DMS 273 (cell line): Measurements from ENCODE around the gene ALKAL2.

Experiments
- DNase-seq: peaks from one replicate; lab custom pipeline; 2025; ENCODE audit not compliant: unreplicated experiment; lab: John Stamatoyannopoulos, UW

ALKAL2 gene

DNA sequence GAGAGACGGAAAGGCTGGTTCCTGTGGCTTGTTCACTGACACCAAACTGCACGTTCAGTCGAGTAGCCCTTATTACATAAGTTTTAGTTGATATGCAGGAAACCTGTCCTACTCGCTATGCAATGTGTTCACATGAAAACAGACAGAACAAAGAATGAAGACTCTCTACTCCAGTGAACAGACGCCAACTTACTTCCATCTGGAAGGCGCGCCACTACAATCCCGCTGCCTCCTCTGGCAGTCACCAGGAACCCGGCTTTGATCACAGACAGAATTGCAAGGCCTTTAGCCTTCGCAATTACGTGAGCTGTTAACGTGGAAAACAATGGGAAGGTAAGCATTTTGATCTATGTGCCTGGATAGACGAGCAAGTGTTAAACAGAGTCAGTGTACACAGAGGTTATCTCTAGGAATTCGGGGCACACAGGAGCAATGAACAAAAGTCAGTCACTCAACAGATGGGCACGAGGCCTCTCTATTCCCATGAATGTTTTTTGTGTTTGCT, 38.3 kb downstream of the ALKAL2 start:
- no peak for DNase-seq

DNA sequence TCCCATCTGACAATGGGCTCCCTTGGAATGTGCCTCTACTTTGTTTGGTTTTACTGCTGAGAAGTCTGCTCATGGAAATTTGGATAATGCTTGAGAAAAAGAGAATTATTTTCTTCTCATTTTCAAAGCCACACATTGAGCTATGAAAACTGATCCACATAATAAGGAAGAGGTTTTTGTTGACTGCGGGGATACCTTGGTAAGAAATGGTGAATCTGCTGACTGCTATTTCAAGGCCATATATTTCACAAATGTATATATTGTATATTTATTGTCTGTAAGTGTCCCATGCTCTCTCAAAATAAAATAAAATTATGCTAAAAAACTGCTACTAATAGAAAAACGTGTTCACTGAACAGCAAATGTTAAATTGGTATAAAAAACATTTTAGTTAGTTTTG, 39.2 kb downstream of the ALKAL2 start:
- DNase-seq = no peak

DNA sequence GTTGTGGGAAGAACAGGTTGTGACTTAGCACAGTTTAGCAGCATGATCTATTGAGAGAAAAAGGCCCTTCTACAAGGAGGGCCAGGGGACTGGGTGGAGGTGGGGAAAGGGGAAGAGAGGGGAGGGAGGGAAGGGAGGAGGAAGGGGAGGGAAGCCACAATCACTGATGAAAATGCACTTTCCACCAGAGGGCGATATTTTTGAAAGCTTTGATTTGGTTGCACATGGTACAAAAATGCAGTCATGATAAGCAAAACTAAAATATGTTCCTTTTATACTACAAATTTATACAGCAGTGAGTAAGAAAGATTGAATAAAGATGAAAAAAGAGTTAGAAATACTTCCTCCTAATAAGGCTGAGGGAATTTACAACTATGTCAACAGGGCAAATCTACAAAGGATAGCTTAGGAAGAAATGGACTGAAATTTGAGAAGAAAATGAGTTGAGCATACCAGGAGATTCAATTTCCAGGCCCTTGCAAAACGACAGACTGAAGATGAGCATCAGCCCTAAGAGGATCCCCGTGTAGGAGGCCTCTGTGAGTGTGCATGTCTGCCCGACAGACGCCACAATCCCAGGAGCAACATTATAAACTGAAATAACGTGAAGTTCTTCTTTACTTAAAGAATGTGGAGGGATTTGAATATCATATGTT, 41.3 kb downstream of the ALKAL2 start:
- peak; percentile 79 for DNase-seq

DNA sequence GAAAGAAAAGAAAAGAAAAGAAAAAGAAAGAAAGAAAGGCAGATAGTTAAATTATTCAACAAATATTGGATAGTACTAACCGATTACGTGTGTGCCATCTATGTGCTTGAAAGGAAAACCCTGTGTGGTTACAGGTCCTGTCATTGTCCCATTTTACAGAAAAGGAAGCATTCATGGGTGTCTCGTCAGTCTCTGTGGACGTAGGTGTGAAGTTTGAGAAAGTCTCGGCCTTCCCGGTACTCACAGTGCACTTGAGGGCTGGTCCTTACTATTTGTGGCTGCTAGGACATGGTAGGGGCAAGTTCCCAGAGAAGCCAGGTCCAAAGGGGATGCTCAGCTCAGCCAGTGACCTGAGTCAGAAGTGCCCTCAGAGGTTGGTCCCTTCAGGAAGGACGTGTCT, 43.3 kb downstream of the ALKAL2 start:
- DNase-seq = no peak

DNA sequence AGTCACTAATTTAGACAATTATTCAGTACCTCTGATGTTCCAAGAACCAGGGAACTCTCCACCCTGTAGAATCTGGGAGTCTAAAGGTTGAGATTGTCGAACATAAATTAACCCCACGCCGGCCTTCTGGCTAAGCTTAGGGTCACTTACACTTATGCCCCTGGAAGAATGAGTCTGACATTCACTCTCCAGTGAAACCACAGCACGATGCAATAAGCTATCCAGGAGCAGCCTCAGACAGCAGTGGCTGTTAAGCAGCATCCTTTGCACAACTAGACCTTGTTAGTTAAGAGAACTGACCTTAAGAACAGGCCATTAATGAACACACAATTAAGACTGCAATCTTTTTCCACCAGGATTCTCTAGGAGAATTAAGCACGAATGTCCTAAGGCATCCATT, 49.0 kb downstream of the ALKAL2 start:
- no peak for DNase-seq

- DNase-seq = no peak
These were observed 49.5 kb downstream of the ALKAL2 start for GRCh38 chr2:238431-238830.

- no peak for DNase-seq
These were observed 50.0 kb downstream of the ALKAL2 start for GRCh38 chr2:237878-238277.

- DNase-seq = no peak
These were observed 50.8 kb downstream of the ALKAL2 start for GRCh38 chr2:236993-237539.

- DNase-seq = no peak
These were observed 53.5 kb downstream of the ALKAL2 start for GRCh38 chr2:234421-234820.

GRCh38 chr2:233030-233429, 54.9 kb downstream of the ALKAL2 start:
- DNase-seq = no peak

DNA sequence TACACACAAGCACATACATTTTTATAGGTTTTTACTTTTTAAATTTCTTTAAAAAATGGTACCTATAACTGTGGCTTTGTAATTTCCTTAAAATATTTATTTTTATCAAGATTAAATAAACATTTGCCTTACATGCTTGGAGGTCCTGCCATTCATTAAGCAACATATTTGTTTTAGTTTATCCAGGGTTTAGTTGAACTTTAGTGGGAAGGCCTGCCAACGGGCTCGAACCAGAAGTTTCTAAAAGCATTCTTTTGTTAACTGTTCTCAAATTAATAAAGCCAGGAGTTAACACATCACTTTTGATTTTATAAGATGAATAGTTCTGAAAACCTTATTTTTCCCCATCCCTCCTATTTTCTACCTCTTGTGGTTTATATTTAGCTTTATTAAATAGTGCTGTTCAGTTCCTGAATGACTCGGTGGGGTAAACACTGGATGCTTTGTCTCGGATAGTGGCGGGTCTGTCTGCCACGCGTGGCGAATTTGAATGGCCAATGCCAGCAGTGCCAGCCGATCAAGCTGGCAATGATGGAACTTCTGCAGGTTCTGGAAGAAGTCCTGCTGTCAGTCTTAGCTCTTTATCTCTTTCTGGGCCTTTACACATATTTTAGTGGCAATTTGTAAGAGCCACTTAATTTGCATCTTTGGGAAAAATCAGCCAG, 56.2 kb downstream of the ALKAL2 start:
- DNase-seq = no peak
